HTR-8/SVneo (cell line): ENCODE data around the gene RTP2.

ENCODE experiments used
- DNase-seq: peaks from one replicate; pipeline ENCODE4 v3.0.0; 2011; ENCODE audit warnings: low spot score, mixed read lengths; ENCODE audit not compliant: insufficient read length
- FAIRE-seq: peaks from 2 replicates; lab custom pipeline; 2011; peaks lifted over from hg19 to GRCh38; lab: Jason Lieb, UNC

RTP2 gene

GRCh38 chr3:187739094-187739560 is 36.8 kb upstream of the RTP2 start:
- FAIRE-seq (no peak), DNase-seq (no peak)

DNA sequence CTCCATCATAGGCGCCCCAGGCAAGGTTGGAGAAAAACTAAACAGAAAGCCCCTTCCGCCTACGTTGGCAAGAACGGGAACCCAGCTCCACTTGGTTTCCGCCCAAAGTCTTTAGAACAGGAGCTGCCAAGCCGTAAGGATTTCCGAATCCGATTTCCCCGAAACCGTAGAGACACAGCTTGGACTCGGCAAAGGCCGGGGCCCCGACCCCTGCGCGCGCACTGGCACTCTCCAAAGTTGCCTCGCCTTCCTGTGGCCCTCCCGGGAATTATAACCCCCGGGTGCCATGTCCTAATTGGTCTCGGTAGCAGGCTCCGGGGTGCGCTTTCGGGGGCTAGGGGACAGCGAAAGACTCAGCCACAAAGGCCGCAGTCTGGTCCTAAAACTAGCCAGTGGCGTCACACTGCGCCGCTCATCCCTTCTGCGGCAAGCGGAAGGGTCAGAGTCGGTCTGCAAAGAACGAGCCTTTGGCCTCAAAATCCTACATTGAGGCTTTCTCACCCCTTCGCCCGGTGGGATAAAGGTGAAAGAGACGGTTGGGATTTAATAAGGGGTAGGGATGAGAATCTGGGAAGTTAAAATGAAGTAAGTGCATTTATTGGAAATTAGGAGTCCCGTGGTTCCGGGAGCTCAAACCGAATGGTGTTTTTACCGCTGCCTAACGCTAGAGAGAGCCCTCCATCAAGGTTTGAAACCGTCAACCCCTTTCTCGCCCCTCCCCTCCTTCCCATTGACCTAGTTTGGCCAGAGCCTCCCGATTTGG is 36.2 kb upstream of the RTP2 start:
- DNase-seq: peak; percentile 90

GRCh38 chr3:187738071-187738330 is 35.6 kb upstream of the RTP2 start:
- no peak for FAIRE-seq
- DNase-seq: no peak

More for the DNA sequence above, 36.2 kb upstream of the RTP2 start:
- FAIRE-seq: no peak

- FAIRE-seq: no peak
- DNase-seq: no peak
Observed at GRCh38 chr3:187737368-187738070, 35.2 kb upstream of the RTP2 start.

- FAIRE-seq (no peak), DNase-seq (no peak)
Observed at GRCh38 chr3:187737006-187737367, 34.6 kb upstream of the RTP2 start.

DNA sequence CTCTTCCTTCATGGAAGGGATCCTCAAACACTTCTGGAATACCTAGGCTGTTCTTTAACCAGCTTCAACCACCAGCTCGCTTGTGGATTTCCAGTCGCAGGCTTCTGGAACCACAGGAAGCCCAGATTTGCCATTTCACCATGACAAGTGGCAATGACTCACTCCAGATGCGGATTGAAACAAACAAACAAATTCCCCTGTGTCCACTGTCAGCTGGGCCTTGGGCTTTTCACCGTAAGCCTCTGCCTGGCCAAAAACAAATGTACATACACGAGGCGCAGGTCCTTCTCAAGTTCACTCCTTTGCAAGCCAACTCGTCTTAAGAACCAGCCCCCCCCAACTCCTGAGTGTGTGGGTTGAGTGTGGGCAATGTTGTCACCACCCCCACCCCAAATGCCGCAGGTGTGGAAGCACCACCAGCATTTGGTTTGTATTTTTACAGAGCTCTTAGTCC is 34.1 kb upstream of the RTP2 start:
- no peak for DNase-seq
- no peak for FAIRE-seq

DNA sequence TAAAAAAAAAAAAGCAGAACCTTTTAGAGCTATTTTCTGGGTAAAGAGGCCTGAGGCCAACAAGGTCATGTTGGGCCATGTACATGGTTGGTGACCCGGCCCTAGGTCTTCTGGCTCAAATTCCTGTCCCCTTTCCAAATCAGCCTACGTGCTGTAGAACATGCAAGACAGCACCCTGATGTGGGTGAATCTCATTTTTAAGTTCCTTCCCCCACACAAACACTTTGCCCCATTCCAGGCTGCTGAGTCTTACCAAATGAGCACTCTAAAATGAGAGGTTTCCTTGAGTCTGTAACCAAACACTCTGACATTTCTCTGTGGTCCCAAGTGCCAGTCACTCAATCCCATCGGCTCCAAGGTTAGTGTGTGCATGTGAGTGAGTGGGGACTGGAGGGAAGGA is 33.5 kb upstream of the RTP2 start:
- FAIRE-seq: no peak
- DNase-seq: no peak

- no peak for DNase-seq
- no peak for FAIRE-seq
Observed at GRCh38 chr3:187735383-187735782, 33.0 kb upstream of the RTP2 start.

- no peak for FAIRE-seq
- no peak for DNase-seq
Observed at GRCh38 chr3:187734841-187735240, 32.5 kb upstream of the RTP2 start.

GRCh38 chr3:187733371-187733770 is 31.0 kb upstream of the RTP2 start:
- FAIRE-seq: no peak
- DNase-seq: no peak

- DNase-seq (no peak), FAIRE-seq (no peak)
Observed at GRCh38 chr3:187729598-187729997, 27.2 kb upstream of the RTP2 start.

DNA sequence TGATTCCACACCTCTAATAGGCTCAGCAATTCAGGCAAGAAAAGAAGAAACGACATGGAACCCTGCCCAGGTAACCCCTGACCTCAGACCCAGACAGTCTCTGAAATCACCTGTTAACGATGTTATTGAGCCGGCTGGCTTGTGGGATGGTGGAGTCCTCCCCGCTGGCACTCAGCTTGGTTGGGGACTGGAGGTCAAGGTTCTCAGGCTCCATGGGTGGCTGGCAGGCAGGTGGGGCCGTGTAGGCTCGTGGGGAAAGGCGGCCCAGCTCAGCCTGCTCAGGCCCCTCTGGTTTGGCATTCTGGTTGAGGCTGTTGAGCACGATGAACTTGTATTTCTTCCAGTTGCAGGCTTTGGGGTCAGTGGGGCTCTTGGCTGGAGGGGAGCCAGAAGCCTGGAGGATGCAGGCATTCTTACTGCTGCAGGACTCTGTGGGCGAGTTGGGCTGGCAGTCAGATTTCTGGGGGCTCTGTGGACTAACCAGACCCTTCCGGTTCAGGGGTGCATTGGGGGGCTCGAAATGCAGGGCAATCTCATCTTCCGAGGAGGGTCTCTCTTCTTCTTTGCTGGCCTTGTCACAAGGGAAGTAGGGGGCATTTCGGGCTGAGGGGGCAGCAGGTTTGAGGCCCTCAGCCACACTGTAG is 26.7 kb upstream of the RTP2 start:
- FAIRE-seq (no peak), DNase-seq (no peak)

DNA sequence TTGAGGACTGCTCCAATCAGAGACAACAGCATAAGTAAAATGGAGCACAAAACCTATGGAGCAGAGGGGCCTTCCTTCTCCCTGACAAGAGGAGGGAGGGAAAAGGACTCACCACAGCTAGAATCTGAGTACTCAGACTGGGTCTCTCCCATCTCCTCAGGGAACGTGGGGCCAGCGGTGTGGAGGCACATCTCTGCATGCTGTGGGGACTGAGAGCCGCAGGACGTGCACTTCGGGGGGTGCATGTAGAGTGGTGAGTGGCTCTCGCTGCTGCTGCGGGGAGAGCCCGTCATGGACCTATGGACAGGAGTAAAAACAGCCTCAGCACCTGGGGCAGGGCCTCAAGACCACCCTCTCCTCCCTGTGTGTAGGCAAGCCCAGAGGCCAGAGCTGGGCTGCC is 25.9 kb upstream of the RTP2 start:
- no peak for FAIRE-seq
- DNase-seq: no peak

DNA sequence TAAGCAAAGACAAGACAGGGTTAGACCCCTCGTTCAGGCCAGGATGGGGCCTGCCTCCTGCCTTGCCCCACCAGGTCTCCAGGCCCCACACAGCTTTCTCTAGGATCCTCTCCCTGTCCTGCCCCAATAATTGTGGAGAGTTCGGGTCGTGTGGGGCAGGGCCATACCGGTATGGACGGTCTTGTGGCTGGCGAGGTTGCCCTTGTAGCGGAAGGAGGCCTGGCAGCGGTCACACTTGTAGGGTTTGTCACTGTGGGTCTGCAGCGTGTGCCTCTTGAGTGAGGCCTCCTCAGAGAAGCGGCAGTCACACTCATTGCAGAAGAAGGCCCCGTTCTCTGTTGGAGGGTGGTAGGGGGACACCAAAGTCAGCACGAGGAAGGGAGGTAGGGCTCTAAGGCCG is 24.2 kb upstream of the RTP2 start:
- FAIRE-seq: no peak
- no peak for DNase-seq

DNA sequence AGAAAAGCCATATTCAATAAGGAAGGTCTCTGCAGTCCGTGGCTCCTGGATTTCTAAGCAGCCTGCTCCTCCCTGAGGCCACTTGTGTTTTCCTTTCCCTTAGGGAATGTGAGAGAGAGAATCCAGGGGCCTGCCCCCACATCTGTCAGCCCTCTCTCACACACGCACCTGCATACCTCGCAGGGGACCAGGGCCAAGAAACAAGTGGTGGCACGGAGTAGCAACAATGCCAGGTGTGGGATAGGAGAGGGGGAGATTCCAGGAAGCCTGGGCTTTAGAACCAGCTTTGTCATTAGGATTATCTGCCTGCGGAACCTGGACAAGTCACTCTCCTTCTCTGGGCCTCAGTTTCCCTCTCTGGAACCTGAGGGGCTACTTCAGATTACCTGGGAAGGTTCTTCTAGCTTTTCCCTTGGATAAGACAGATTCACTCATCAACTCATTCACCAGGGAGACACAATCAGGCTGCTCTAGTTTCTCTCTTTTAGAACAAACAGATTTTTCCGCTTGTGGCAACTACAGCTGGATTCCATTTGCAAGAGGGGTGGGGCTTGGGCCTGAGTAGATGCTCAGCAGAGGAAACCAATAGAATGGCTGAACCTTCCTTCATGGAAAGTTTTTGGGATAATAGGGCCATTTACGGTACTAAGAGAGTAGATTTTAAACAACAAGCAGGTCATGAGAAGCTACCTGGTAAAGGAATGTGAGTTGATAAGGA is 23.5 kb upstream of the RTP2 start:
- DNase-seq (no peak), FAIRE-seq (no peak)

DNA sequence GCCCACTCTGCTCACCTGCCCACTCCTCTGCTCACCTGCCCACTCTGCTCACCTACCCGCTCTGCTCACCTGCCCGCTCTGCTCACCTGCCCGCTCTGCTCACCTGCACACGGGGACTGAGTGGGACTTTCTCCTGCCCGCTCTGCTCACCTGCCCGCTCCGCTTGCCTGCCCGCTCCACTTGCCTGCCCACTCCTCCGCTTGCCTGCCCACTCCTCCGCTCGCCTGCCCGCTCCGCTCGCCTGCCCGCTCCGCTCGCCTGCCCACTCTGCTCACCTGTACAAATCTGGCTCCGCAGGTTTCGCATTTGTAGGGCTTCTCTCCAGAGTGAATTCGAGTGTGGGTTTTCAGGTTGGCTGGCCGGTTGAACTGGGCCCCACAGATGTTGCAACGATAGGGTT is 22.9 kb upstream of the RTP2 start:
- FAIRE-seq (no peak), DNase-seq (no peak)

DNA sequence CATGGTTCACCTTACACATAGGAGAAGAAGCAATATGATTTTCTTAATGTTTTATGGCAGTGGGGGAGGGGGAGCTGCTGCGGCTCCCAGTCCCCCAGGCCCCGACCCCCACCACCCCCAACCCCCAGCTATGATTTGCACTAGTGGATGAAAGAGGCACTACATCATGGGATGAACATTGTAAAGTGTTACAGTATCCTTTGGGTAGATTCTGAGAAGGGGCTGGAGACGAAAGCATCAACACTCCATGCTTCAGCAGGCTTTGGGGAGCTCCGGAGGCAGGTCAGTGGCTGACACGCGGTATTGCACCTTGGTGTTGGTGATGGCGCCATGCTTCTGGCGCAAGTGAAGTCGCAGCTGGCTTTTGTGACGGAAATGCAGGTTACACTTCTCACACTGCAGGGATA is 19.9 kb upstream of the RTP2 start:
- DNase-seq: no peak
- FAIRE-seq: no peak

GRCh38 chr3:187721055-187721454 is 18.7 kb upstream of the RTP2 start:
- DNase-seq (no peak), FAIRE-seq (no peak)

DNA sequence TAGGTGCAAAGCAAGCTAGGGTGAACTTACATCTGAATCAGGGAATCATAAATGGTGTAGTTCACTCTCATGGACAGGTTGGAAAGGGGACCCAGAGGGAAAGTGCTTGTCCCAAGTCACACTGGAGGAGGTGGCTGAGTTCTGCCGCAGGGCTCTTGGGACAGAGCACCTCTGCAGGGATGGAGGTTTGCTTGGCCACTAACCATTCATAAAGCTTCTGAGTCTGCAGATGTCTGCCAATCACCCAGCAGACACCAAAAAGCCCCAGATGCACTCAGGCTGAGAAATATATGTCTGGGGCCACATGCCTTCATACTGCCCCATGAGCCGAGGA is 17.9 kb upstream of the RTP2 start:
- no peak for FAIRE-seq
- no peak for DNase-seq

DNA sequence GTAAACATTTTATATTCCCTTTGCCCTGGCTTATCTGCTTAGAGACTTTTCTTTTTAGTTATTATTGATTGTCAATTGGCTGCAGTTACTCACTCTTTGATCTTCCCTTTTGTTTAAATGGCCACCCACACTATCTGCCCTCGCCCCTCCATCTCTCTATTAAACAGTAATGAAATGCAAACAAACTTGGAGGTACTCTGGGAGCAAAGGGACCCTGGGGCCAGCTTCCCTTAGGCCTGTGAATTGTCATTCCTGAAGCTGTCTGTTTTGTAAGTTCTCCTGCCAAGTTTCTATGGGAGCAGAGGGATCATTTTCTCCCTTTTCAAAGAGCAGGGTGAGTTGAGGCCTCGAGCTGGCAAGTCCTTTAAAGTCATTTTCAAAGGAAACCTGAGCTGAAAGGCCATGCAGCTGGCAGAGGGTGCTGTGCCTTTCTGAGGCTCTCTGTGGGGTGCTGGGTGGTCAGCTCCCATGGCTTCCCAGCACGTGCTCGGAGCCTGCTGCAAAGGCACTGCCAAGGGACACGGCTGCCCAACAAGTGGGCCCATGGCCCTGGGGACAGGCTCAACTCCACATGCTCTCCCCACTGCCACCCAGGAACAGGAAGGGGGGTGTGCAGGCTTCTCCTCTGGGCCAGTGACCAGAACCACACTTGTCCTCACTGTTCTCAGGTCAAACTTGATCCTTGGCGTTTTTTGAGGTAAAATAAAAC is 17.4 kb upstream of the RTP2 start:
- DNase-seq (no peak), FAIRE-seq (no peak)
